ENCODE results near the gene TXNRD2.

Gene TXNRD2

GRCh38 chr22:19965771-19966709, 24.4 kb upstream of the TXNRD2 start:
- peak in 1 of 2 donors; percentile 13 for DNase-seq

GRCh38 chr22:19964701-19965386, 23.2 kb upstream of the TXNRD2 start:
- DNase-seq: no peak

GRCh38 chr22:19963863-19964642, 22.4 kb upstream of the TXNRD2 start:
- no peak for DNase-seq

GRCh38 chr22:19962909-19963806, 21.5 kb upstream of the TXNRD2 start:
- DNase-seq: no peak

- no peak for DNase-seq
Observed at GRCh38 chr22:19962246-19962908, 20.8 kb upstream of the TXNRD2 start.

- no peak for DNase-seq
Observed at GRCh38 chr22:19961868-19962245, 20.2 kb upstream of the TXNRD2 start.

- DNase-seq: no peak
Observed at GRCh38 chr22:19961201-19961580, 19.6 kb upstream of the TXNRD2 start.

GRCh38 chr22:19960491-19961200, 19.0 kb upstream of the TXNRD2 start:
- DNase-seq: no peak

GRCh38 chr22:19959587-19960490, 18.2 kb upstream of the TXNRD2 start:
- DNase-seq: no peak

- DNase-seq: no peak
Observed at GRCh38 chr22:19959043-19959586, 17.5 kb upstream of the TXNRD2 start.

GRCh38 chr22:19958083-19959042, 16.7 kb upstream of the TXNRD2 start:
- no peak for DNase-seq

- DNase-seq: no peak
Observed at GRCh38 chr22:19957445-19957844, 15.8 kb upstream of the TXNRD2 start.

- peak in 1 of 2 donors; percentile 78 for DNase-seq
Observed at GRCh38 chr22:19955241-19956128, 13.9 kb upstream of the TXNRD2 start.

GRCh38 chr22:19951346-19951745, 9.7 kb upstream of the TXNRD2 start:
- no peak for DNase-seq

- no peak for DNase-seq
Observed at GRCh38 chr22:19948057-19948760, 6.6 kb upstream of the TXNRD2 start.

All from bone marrow (tissue), 2 donors.